T-cell (primary cell): ENCODE data around the gene THAP11. TPM values are rescaled to one million over a fixed set of nuclear protein-coding genes. Genes with fewer than 3 reads are reported as not detected.

Source experiments
- ATAC-seq, 4 experiments: fragments of 200-7000 bp in 3 of 4; fragments of 150-1000 bp in 1 of 4; cut with Tn5 transposase; replicated peaks in 1 of 4; 1 replicate in 3 of 4; 2 replicates in 1 of 4; pipeline ENCODE4 v1.10.0; 2021; ENCODE audit warnings: moderate library complexity in 3 of 4, mild to moderate bottlenecking in 2 of 4, moderate number of reproducible peaks in 1 of 4
- CTCF ChIA-PET, 2 donors: fragments of 300-600 bp; sonication (Branson Sonifier 250); formaldehyde crosslinking; loops; one replicate each; lab custom pipeline; 2022; ENCODE audit warnings: antibody characterized with exemption in 2 of 2; lab: Charles Lee
- POLR2A ChIA-PET, 2 donors: fragments of 300-600 bp; sonication (Branson Sonifier 250); formaldehyde crosslinking; loops; one replicate each; lab custom pipeline; 2022; ENCODE audit warnings: antibody characterized with exemption in 2 of 2; lab: Charles Lee
- DNase-seq, 35 experiments: peaks; one replicate each; pipeline versions ENCODE4 v3.0.0 to v3.0.0-alpha.2; 2013 to 2023
- H3K27ac ChIP-seq: one replicate; pipeline ENCODE4 v1.5.1; 2013; ENCODE audit warnings: low read length
- H3K27me3 ChIP-seq, 2 experiments: replicated peaks in 1 of 2; 1 replicate in 1 of 2; 2 replicates in 1 of 2; pipeline versions ENCODE4 v1.6.1 to v1.7.0; 2013; ENCODE audit warnings: low read length in 1 of 2, mixed read lengths in 1 of 2; ENCODE audit not compliant: control insufficient read depth in 2 of 2, insufficient read depth in 2 of 2; ENCODE audit errors: extremely low read depth in 1 of 2
- H3K36me3 ChIP-seq, 2 donors: 1 replicate in 1 of 2; 2 replicates in 1 of 2; pipeline versions ENCODE4 v1.6.1 to v1.7.0; 2013; ENCODE audit warnings: low read length in 1 of 2; ENCODE audit not compliant: control insufficient read depth in 2 of 2, insufficient read depth in 1 of 2; ENCODE audit errors: extremely low read depth in 1 of 2
- H3K4me1 ChIP-seq, 2 experiments: 1 replicate in 1 of 2; 2 replicates in 1 of 2; pipeline versions ENCODE4 v1.6.1 to v1.7.0; 2013; ENCODE audit warnings: low read length in 2 of 2, mixed read lengths in 1 of 2; ENCODE audit not compliant: insufficient read depth in 2 of 2, control insufficient read depth in 1 of 2; ENCODE audit errors: extremely low read depth in 1 of 2
- H3K4me3 ChIP-seq, 2 donors: 1 replicate in 1 of 2; 2 replicates in 1 of 2; pipeline versions ENCODE4 v1.5.1 to v1.7.0; 2013; ENCODE audit warnings: mild to moderate bottlenecking in 2 of 2, low read length in 1 of 2, moderate library complexity in 1 of 2; ENCODE audit not compliant: control insufficient read depth in 1 of 2; ENCODE audit errors: extremely low read depth in 1 of 2
- H3K9me3 ChIP-seq: 2 replicates; pipeline ENCODE4 v1.7.0; 2013
- H3K27ac Mint-ChIP-seq, 2 donors: one replicate each; pipeline ENCODE4 v1.8.0; 2020 to 2021; ENCODE audit warnings: mild to moderate bottlenecking in 2 of 2, mixed read lengths in 2 of 2
- H3K27me3 Mint-ChIP-seq, 2 donors: one replicate each; pipeline ENCODE4 v1.8.0; 2021 to 2022; ENCODE audit warnings: mixed read lengths in 2 of 2
- H3K36me3 Mint-ChIP-seq: one replicate; pipeline ENCODE4 v1.8.0; 2021; ENCODE audit warnings: mixed read lengths
- H3K4me1 Mint-ChIP-seq, 3 donors: one replicate each; pipeline ENCODE4 v1.8.0; 2020 to 2022; ENCODE audit warnings: mixed read lengths in 3 of 3, mild to moderate bottlenecking in 1 of 3
- H3K4me3 Mint-ChIP-seq, 3 donors: one replicate each; pipeline ENCODE4 v1.8.0; 2020 to 2022; ENCODE audit warnings: mild to moderate bottlenecking in 3 of 3, mixed read lengths in 3 of 3, moderate library complexity in 3 of 3
- H3K9me3 Mint-ChIP-seq, 3 donors: one replicate each; pipeline ENCODE4 v1.8.0; 2020 to 2022; ENCODE audit warnings: mixed read lengths in 3 of 3
- WGBS: methylation state at CpG from one replicate; pipeline ENCODE4 v1.1.5; 2013; ENCODE audit warnings: missing lambda C conversion rate; ENCODE audit not compliant: insufficient coverage; 5-methylcytosine and 5-hydroxymethylcytosine counted together
- total RNA-seq, 35 experiments: library from RNA in 6 of 35; stranded (reverse) in 6 of 35; fragments of 120-200 nt in 1 of 35; gene quantifications; one replicate each; pipeline versions ENCODE4 v1.2.1 to v1.2.4 and lab custom pipeline; 2013 to 2026

The THAP11 gene
- total RNA-seq, 5 donors from 2014 or later (not counting 1 experiment from before 2014, with no cell fraction given): 37.9 to 59.9 (median 55.5) TPM

DNA sequence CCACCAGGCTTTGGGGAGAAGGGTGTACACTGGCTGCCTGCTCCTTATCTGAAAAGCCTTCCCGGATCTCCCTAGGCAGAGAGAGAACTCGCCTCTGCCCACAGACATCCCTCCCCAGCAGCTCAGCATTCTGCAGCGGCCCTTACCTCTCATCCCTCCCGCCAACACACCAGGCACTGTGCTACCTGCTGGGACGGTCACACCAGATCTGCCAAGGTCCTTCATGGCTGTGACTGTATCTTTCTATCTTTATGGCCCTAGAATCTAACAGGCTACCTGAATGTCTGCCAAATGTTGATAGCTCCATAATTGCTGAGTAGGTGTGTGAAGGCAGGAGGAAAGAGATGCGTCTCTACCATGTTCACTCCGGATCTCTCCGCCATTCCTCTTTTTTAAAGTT is 27.6 kb upstream of the THAP11 start:
- no peak overlapping the region for H3K27ac Mint-ChIP-seq

DNA sequence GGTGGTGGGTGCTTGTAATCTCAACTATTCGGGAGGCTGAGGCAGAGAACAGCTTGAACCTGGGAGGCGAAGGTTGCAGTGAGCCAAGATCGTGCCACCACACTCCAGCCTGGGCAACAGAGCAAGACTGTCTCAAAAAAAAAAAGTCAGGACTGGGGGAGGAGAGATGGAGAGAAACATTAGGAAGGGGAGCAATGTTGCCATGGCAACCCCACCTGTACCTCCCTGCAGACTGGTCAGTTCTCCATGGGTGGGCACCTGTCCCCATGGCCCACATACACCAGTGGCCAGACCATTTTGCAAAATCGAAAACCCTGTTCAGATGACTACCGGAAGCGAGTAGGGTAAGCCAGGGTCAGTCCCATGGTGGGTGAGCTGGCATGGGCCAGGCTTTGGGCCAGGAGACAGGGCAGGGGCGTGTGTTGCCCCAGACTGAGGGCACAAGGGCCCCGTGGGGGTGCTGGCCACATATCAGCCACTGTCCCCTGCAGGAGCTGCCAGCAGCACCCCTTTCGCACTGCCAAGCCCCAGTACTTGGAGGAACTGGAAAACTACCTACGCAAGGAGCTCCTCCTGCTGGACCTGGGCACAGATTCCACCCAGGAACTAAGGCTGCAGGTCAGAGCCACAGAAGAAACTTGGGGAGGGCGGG is 21.4 kb upstream of the THAP11 start:
- DNase-seq (no peak), ATAC-seq (no peak)
- ChIA-PET POLR2A (no interaction called here), CTCF (interaction anchor here in 1 of 2 donors (0.6 kb wide), 2 partner anchors 18 to 176 kb away, joined by 3 read pairs; partner anchors contain the start of gene CARMIL2)
- no peak overlapping the region for H3K4me3 ChIP-seq
- no peaks in the 10 kb centered on the region for H3K36me3 ChIP-seq
- Mint-ChIP-seq H3K4me3 (no peak overlapping the region), H3K4me1 (peaks cover 5 to 9% (median 5%) of the 10 kb centered on the region in 3 donors), H3K27me3 (no peaks in the 10 kb centered on the region), H3K36me3 (no peaks in the 10 kb centered on the region), H3K9me3 (no peaks in the 10 kb centered on the region), H3K27ac (no peak overlapping the region)
- WGBS: 89% methylated on average over 11 of the region's 11 CpGs
- H3K4me1 ChIP-seq: peaks cover 0 to 8% of the 10 kb centered on the region in 2 experiments
- H3K27ac ChIP-seq: no peak overlapping the region
- peaks cover 0 to 3% of the 10 kb centered on the region in 2 experiments for H3K27me3 ChIP-seq
- H3K9me3 ChIP-seq: no peaks in the 10 kb centered on the region

More for the DNA sequence above, 27.6 kb upstream of the THAP11 start:
- Mint-ChIP-seq H3K36me3 (no peaks in the 10 kb centered on the region), H3K9me3 (no peaks in the 10 kb centered on the region), H3K4me1 (peaks cover 5 to 9% (median 5%) of the 10 kb centered on the region in 3 donors), H3K4me3 (no peak overlapping the region), H3K27me3 (no peaks in the 10 kb centered on the region)
- ChIA-PET CTCF (interaction anchor here in 1 of 2 donors (0.7 to 1.4 kb wide), 4 partner anchors 10 to 234 kb away, joined by 3 to 4 read pairs (median 4); no protein-coding TSS in a partner anchor), POLR2A (interaction anchor here in 1 of 2 donors (0.7 kb wide), 1 partner anchor 1784 kb away, joined by 5 read pairs; no protein-coding TSS in a partner anchor)
- no peak for ATAC-seq
- no peaks in the 10 kb centered on the region for H3K9me3 ChIP-seq
- peaks cover 0 to 5% of the 10 kb centered on the region in 2 experiments for H3K27me3 ChIP-seq
- WGBS: 87% methylated on average over 5 of the region's 8 CpGs
- H3K4me1 ChIP-seq: peaks cover 0 to 8% of the 10 kb centered on the region in 2 experiments
- no peak overlapping the region for H3K27ac ChIP-seq
- DNase-seq: no peak
- peaks cover 0 to 2% of the 10 kb centered on the region in 2 donors for H3K36me3 ChIP-seq
- no peak overlapping the region for H3K4me3 ChIP-seq

DNA sequence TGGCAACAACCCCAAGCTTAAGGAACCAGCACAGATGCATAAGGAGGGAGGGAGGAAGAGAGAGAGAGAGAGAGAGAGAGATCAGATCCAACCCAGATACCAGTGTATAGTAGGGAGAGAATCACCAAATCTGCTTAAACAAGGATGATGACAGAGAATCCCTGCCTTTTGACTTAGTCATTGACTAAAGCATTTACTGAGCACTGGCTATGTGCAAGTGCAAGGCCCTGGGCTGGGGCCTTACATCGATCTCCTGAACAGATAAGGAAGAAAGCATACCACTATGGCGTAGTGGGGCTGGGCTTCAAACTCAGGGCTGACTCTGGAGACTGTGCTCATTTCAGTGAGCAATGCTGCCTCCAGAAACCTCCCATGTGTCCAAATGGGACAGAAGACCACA is 19.6 kb upstream of the THAP11 start:
- ATAC-seq (no peak), DNase-seq (no peak)
- Mint-ChIP-seq H3K4me3 (no peak overlapping the region), H3K36me3 (no peaks in the 10 kb centered on the region), H3K27ac (no peak overlapping the region), H3K4me1 (no peaks in the 10 kb centered on the region), H3K27me3 (no peaks in the 10 kb centered on the region), H3K9me3 (no peaks in the 10 kb centered on the region)
- Histone ChIP-seq H3K27me3 (peaks cover 0 to 3% of the 10 kb centered on the region in 2 experiments), H3K36me3 (peaks cover 7 to 10% of the 10 kb centered on the region in 2 donors), H3K4me3 (no peak overlapping the region), H3K4me1 (no peaks in the 10 kb centered on the region), H3K27ac (no peak overlapping the region), H3K9me3 (no peaks in the 10 kb centered on the region)
- ChIA-PET CTCF (no interaction called here), POLR2A (interaction anchor here in 1 of 2 donors (0.7 kb wide), 1 partner anchor 41 kb away, joined by 5 read pairs; no protein-coding TSS in a partner anchor)
- 100% methylated on average over 2 of the region's 2 CpGs for WGBS

DNA sequence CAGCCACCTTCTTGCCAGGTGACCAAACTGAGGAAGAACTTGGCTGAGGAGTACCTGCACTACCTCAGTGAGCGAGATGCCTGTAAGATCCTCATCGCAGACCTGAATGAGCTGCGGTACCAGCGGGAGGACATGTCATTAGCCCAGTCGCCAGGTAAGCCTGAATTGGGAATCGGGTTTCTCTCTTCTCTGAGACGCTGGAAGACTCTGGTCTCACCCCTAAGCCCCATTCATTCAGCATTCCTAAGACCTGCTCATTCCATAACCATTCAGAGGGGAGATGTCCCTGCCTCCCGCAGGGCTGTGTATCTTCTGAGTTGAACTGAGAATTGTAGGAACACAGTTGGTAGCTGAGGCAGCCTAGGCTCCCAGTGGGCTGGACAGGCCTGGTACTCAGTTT is 17.0 kb upstream of the THAP11 start:
- Histone ChIP-seq H3K9me3 (no peaks in the 10 kb centered on the region), H3K4me3 (no peak overlapping the region), H3K27ac (no peak overlapping the region), H3K36me3 (peaks cover 14 to 28% of the 10 kb centered on the region in 2 donors), H3K4me1 (no peaks in the 10 kb centered on the region), H3K27me3 (no peaks in the 10 kb centered on the region)
- no peaks in the 10 kb centered on the region for H3K4me1 Mint-ChIP-seq
- WGBS: 100% methylated on average over 6 of the region's 8 CpGs
- H3K36me3 Mint-ChIP-seq: peaks cover 12% of the 10 kb centered on the region
- POLR2A ChIA-PET: no interaction called here
- H3K4me3 Mint-ChIP-seq: no peak overlapping the region
- no peaks in the 10 kb centered on the region for H3K9me3 Mint-ChIP-seq
- DNase-seq: no peak
- ATAC-seq: no peak
- no peak overlapping the region for H3K27ac Mint-ChIP-seq
- CTCF ChIA-PET: interaction anchor here (0.6 to 1.2 kb wide), 2 partner anchors 10 to 40 kb away, joined by 4 read pairs; no protein-coding TSS in a partner anchor
- no peaks in the 10 kb centered on the region for H3K27me3 Mint-ChIP-seq

DNA sequence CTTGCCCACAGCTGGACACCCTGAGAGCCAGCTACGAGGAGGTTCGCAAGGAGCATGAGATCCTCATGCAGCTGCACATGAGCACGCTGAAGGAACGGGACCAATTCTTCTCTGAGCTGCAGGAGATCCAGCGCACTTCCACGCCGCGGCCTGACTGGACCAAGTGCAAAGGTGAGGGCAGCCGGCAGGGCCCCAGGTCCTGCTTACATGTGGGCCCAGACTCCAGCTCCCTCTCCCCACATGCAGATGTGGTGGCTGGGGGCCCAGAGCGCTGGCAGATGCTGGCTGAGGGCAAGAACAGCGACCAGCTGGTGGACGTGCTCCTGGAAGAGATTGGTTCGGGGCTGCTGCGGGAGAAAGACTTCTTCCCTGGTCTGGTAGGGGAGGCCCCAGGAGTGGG is 16.2 kb upstream of the THAP11 start:
- H3K36me3 Mint-ChIP-seq: peaks cover 15% of the 10 kb centered on the region
- Histone ChIP-seq H3K27ac (no peak overlapping the region), H3K36me3 (peaks cover 14 to 36% of the 10 kb centered on the region in 2 donors), H3K4me1 (no peaks in the 10 kb centered on the region), H3K9me3 (no peaks in the 10 kb centered on the region), H3K27me3 (no peaks in the 10 kb centered on the region), H3K4me3 (no peak overlapping the region)
- POLR2A ChIA-PET: interaction anchor here in 1 of 2 donors (0.5 kb wide), 1 partner anchor 259 kb away, joined by 14 read pairs; the partner anchor contains the start of gene NFATC3
- no peak overlapping the region for H3K4me3 Mint-ChIP-seq
- H3K27ac Mint-ChIP-seq: no peak overlapping the region
- CTCF ChIA-PET: interaction anchor here in 1 of 2 donors (0.6 kb wide), 1 partner anchor 836 kb away, joined by 5 read pairs; no protein-coding TSS in a partner anchor
- 96% methylated on average over 14 of the region's 14 CpGs for WGBS
- no peaks in the 10 kb centered on the region for H3K27me3 Mint-ChIP-seq
- no peak for DNase-seq
- ATAC-seq: no peak
- no peaks in the 10 kb centered on the region for H3K4me1 Mint-ChIP-seq
- H3K9me3 Mint-ChIP-seq: no peaks in the 10 kb centered on the region

DNA sequence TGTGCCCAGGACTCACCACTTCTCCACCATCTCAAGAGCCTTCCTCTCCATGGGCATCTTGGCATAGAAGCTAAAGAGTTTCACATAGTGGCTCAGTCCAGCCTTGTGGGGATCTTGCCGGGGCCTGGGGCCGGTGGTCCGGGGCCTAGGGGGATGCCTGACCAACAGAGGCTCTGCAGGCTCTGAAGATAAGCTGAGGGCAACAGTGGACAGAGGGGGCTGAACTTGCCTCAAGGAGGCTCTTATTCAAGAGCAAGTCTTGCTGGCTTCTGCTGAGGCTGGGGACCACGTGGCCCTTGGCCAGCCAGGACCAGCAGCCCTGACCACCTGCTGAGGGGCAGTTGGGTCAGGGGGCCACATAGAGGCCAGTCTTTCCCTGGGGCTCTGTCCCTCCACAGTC is 13.5 kb upstream of the THAP11 start:
- Histone ChIP-seq H3K36me3 (peaks cover 14 to 50% of the 10 kb centered on the region in 2 donors), H3K27ac (no peak overlapping the region), H3K4me3 (no peak overlapping the region), H3K27me3 (no peaks in the 10 kb centered on the region), H3K9me3 (no peaks in the 10 kb centered on the region), H3K4me1 (peaks cover 5 to 14% of the 10 kb centered on the region in 2 experiments)
- peaks cover 16% of the 10 kb centered on the region for H3K36me3 Mint-ChIP-seq
- no peak for DNase-seq
- WGBS: 94% methylated on average over 4 of the region's 4 CpGs
- H3K27me3 Mint-ChIP-seq: no peaks in the 10 kb centered on the region
- no peak for ATAC-seq
- no peak overlapping the region for H3K4me3 Mint-ChIP-seq
- H3K4me1 Mint-ChIP-seq: peaks cover 0 to 11% (median 10%) of the 10 kb centered on the region in 3 donors
- no peak overlapping the region for H3K27ac Mint-ChIP-seq
- POLR2A ChIA-PET: no interaction called here
- H3K9me3 Mint-ChIP-seq: no peaks in the 10 kb centered on the region
- CTCF ChIA-PET: interaction anchor here in 1 of 2 donors (1.5 kb wide), 1 partner anchor 12 kb away, joined by 5 read pairs; no protein-coding TSS in a partner anchor
